Fibroblast of villous mesenchyme (primary cell): ENCODE results near the gene CALHM2. TPM values are rescaled to one million over a fixed set of nuclear protein-coding genes. Genes with fewer than 3 reads are reported as not detected.

ENCODE experiments used
- DNase-seq: peaks from one replicate; pipeline ENCODE4 v3.0.0-alpha.2; 2010; ENCODE audit warnings: low read depth
- H3K4me3 ChIP-seq: 2 replicates; pipeline ENCODE4 v1.5.1; 2011; ENCODE audit warnings: low read depth, mild to moderate bottlenecking, low read length
- total RNA-seq: library from RNA; depleted of rRNA; stranded (reverse); fragments of >200 nt; gene quantifications from 2 replicates; pipeline ENCODE4 v1.2.3, GENCODE V29; 2012
- TF ChIP-seq, protein P1 (sequence below): IDR thresholded peaks from 2 replicates; pipeline ENCODE4 v1.5.1; 2012; ENCODE audit warnings: low read depth, mild to moderate bottlenecking, low read length; ENCODE audit not compliant: insufficient read depth

Gene CALHM2
- total RNA-seq, 1 donor: 32.4 TPM

- no peak overlapping the region for H3K4me3 ChIP-seq
- TF ChIP-seq, protein P1, sequence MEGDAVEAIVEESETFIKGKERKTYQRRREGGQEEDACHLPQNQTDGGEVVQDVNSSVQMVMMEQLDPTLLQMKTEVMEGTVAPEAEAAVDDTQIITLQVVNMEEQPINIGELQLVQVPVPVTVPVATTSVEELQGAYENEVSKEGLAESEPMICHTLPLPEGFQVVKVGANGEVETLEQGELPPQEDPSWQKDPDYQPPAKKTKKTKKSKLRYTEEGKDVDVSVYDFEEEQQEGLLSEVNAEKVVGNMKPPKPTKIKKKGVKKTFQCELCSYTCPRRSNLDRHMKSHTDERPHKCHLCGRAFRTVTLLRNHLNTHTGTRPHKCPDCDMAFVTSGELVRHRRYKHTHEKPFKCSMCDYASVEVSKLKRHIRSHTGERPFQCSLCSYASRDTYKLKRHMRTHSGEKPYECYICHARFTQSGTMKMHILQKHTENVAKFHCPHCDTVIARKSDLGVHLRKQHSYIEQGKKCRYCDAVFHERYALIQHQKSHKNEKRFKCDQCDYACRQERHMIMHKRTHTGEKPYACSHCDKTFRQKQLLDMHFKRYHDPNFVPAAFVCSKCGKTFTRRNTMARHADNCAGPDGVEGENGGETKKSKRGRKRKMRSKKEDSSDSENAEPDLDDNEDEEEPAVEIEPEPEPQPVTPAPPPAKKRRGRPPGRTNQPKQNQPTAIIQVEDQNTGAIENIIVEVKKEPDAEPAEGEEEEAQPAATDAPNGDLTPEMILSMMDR: no peak
Measured at GRCh38 chr10:103450201-103450695, 1.9 kb downstream of the CALHM2 start.

DNA sequence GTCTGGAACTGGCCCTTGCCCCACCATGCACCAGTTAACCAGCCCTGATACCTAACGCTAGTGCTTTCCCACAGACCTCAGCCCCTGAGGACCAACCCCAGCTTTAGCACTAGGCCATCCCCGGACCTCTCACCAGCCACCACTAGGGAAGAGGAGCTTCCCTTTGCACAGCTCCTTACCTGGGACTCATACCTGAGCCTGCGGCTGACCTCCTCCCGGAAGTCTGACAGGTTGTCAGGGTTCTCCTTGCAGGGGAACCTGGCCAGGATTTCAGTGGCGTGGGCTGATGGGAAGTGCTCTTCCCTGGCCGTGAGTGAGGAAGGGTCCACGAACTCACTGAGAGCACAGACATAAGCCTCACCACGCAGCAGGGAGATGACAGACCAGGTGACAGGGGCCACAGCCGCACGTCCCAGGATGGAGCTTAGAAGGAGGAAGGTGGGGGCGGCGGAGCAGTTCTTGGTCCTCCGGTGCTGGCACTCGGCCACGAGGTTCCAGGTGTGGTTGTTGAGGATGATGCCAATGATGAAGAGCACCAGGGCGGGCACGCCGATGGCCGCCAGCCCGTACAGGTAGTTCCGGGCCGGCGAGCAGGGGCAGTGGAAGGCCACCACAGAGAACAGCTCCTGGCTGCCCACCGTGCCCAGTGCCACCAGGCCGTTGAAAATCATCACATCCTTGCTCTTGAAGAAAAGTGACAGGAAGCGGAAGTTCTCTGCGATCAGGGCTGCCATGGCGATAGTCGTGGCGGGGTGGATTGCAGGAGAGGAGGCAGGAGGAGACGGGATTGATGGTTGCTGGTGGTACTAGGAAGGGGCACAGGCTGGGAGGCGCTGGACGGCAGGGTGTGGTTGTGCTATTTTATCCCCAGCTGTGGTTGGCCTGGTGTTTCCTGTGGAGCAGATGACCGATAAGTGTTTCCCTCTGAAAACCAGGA lies 2.7 kb downstream of the CALHM2 start:
- DNase-seq: no peak
- no peak overlapping the region for H3K4me3 ChIP-seq
- TF ChIP-seq, protein P1: peak; percentile 2

More at GRCh38 chr10:103450201-103450695, 1.9 kb downstream of the CALHM2 start:
- DNase-seq: no peak

DNA sequence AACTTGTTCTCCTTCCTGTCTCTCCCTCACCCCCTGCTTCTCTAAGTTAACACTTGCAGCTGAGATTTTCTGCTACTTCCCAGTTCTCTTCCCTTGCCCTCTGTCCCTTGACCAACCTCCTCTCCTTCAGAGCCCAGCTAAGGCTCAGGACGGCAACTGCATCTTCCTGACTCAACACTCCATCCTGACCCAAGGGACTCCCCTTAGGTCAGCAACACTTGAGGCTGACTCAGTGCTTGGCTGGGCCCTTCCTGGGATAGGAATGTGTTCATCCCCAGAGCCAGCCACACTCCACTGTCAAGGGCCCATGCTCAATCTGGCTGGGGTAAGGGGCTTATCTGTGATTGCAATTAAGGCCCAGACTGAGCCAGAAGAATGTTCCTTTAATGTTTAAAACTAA lies 3.4 kb downstream of the CALHM2 start:
- no peak overlapping the region for H3K4me3 ChIP-seq
- peak; percentile 77 for DNase-seq
- TF ChIP-seq, protein P1: no peak

- no peak overlapping the region for H3K4me3 ChIP-seq
- TF ChIP-seq, protein P1: no peak
- no peak for DNase-seq
Measured at GRCh38 chr10:103447187-103447586, 5.0 kb downstream of the CALHM2 start.

DNA sequence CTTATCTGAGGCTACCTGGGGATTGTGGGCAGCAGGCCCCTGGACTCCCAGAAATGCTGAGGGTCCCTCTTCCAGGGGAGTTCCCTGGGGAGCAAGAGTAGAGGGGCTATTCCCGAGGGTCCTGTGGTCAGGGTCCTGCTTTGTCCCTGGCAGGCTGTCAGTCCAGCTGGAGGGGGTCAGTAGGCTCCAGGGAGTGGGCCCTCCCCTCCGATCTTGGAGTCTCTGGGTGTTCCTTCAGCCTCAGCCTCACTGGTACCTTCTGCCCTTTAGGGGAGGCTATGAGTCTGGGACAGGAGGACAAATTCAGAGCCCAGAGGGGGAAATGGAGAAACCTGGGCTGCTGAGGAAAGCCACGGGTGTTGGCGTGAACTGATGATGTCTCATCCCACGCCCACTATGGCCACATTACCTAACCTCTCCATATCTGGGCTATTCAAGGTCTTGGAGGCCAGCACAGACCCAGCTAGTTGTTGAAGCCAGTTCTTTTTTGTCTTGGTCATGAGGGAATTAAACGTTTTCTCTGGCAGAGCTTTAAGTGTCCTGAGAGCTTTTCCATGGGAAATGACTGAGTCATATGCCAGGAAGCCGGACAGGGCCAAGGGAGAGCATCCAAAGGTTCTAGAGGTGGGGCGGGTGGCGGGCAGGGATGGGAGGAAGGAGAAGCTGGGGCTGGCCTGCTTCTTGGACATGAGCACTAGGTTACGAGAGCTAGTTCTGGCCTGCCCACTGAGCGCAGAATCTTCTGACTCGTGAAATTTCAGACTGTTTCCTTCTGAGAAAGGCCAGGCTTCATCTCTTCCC lies 6.2 kb downstream of the CALHM2 start:
- H3K4me3 ChIP-seq: no peak overlapping the region
- TF ChIP-seq, protein P1: no peak
- peak; percentile 75 for DNase-seq

DNA sequence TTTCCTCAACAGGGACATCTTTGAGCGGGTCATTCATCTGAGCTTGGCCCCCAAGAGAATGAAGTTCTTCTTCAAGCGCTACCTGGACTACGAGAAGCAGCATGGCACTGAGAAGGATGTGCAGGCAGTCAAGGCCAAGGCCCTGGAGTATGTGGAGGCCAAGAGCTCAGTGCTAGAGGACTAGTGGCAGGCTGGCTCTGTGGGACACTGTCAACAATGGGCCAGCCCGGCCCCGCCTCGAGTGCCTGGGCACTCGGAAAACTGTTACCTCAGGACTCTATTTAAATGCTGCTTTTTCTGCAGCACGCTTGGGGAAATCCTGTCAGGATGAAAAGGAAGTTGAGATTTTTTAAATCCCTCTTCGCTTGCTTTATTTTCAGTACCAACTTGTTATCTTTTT lies 6.8 kb downstream of the CALHM2 start:
- H3K4me3 ChIP-seq: no peak overlapping the region
- TF ChIP-seq, protein P1: no peak
- no peak for DNase-seq
